HK-2 (cell line): Measurements from ENCODE around the gene GTPBP10.

ENCODE experiments used
- DNase-seq: peaks from one replicate; pipeline ENCODE4 v3.0.0-alpha.2; 2018; ENCODE audit not compliant: unreplicated experiment

The GTPBP10 gene

DNA sequence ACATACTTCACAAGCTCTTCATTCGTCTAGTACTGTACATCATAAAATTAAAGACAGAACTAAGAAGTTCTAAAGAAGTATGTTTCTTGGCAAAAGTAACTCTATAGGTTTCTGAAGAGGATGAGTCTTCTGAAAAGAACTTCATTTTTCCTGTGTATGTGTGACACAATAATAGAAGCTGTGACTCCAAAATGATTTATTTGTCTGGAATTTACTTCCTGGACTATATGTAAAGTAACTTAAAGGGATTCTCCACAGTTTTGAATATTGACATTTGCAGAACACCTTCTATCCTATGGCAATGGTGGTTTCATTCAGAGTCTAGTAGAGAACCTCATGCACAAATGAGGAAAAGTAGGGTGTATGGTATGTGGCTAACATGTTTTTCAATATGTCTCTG, 36.9 kb downstream of the GTPBP10 start:
- no peak for DNase-seq

DNA sequence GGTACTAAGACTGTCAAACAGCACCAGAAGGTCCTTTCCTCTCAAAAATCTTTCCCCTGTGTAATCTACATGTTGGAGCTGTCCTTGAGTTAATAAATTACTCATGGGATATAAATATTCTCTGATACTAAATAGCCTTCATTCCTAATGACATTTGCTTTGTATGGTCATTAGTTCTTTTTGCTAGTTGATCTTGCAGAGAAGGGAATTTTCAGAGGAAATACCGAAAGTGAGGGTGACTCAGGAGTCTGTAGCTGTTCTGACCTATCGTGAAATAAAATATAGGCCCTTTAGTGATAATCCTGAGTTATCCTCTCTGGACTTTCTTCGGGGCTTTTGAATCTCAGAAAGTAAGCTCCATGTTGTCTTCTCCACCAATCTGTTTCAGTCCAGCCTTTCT, 37.3 kb downstream of the GTPBP10 start:
- no peak for DNase-seq

DNA sequence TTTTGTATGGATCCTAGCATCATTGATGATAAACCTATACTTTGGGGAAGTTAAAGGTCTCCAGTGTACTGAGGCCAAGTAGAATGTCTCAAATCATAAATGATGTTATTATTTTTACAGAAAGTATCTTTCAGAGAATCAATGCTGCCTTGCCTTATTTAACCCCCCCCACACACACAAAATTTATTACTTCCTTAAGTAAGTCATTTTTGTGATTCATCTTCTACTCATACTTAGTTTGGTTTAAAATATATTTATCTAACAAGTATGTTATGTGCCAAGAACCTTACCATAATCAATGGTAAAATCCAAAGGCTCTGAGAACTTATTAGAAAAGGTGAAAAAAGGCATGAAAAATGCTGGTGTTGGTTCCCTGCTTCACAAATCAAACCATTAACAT, 37.9 kb downstream of the GTPBP10 start:
- no peak for DNase-seq

DNA sequence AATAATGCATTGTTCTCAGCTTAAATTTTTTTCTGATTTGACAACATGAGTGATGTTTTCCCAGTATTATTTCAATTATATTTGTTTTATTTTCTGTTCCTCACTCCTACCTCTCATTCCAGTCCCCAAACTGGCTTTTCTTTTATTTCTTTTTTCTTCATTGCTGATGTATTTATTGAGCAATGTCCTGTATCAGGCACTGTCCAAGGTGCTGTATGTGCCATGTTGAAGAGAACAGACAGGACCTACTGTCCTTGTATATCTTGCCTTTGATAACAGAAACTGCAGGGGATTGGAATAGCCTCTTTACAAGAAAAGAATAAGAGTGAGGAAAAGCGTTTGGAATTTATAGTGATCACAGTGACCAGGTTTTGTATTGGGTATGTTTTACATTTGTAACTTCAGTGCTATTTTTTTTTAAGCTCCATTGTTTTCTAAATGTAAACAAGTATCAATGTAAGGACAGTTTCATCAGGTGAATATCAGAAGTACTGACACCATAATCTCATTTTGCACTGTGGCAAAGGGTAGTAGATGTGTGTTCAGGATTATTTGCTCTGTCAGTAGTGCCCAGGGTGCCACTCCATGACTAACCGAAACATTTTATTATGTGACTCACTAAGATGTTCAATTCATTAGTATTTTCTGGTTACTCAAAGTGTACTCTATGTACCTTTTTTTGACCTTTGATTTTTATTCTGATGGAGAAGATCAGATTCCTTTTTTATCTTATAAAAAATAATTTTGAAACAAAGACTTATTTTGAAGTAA, 41.1 kb downstream of the GTPBP10 start:
- no peak for DNase-seq

DNA sequence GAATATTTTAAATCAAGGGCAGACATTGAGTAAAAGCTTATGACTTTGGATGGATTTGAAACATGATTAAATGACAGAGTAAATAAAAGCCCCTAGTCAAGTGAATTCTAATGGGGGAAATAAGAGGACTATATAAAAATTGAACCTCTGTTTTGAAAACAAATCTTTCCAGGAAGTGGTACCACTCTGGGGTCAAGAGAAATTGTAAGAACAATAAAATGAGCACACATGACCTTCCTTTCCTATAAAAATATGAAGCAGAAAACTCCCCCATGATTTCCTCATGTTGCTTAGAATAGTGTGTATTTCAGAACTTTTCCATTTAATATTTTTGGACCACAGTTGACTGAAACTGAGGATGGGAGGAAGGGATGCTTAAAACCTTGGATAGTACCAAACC, 44.4 kb downstream of the GTPBP10 start:
- DNase-seq = no peak

DNA sequence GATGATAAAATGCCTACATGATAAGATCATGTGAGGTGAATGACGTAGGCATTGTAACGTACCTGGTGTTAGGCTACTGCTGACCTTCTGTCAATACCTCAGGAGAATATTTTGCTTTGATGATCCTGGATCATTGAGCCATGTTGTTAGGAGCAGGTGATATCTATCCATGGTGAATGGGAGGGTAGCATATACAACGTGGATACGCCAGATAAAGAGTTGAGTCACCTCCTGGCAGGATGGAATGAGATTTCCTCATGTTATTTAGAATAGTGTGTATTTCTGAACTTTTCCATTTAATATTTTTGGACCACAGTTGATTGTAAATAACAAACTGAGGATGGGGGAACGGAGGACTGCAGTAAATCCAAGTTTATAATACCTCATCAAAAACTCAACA, 45.0 kb downstream of the GTPBP10 start:
- DNase-seq = no peak

DNA sequence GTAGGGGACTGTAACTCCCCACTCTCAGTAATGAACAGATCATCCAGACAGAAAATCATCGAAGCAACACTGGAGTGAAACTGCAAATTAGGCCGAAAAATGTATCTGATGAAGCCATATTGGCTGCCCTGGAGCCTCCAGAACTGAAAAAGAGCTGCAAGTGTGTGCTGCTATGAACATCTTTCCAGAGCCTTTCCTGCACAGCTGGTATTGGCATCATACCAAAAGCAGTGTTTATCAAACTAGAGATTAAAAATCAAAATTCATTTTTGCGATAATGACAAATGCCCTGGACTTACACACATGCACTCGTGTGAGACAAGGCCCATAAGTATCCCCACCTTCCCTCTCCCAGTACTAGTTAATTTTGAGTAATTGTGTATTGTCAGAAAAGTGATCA, 49.9 kb downstream of the GTPBP10 start:
- DNase-seq = no peak

DNA sequence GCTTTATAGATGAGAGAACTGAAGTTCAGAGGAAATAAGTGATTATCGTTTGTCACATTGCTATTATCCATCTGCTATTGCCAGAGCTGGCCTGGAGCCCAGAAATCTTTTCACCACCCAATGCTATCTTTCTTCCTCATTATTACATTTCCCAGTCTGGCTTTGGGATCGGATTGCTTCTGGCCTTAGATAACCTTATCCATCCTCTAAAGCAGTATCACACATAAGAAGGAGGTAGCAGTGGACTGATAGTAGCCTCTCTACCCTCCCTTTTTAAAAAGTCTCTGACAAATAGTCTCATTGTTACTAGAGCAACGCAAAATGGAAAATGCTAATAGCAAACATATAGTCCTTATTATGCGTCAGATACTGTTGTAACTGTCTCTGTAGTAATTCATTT, 55.5 kb downstream of the GTPBP10 start:
- DNase-seq = no peak

DNA sequence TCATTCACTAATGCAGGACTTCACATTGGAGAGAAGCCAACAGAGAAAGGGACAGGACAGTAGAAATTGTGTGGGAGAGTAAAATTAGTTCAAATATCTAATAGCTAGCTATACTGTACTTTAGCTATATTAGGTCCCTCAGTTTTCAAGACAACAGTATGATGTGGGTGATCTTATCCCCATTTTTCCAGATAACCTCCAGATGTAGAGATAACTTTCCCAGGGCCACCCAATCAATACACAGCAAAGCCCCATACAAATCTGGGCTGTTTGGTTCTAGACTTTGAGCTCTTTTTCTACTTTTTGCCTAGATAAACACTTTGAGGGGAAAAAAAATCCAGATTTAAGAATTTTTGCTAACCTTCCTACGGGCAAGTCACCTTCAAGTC, 56.3 kb downstream of the GTPBP10 start:
- no peak for DNase-seq

DNA sequence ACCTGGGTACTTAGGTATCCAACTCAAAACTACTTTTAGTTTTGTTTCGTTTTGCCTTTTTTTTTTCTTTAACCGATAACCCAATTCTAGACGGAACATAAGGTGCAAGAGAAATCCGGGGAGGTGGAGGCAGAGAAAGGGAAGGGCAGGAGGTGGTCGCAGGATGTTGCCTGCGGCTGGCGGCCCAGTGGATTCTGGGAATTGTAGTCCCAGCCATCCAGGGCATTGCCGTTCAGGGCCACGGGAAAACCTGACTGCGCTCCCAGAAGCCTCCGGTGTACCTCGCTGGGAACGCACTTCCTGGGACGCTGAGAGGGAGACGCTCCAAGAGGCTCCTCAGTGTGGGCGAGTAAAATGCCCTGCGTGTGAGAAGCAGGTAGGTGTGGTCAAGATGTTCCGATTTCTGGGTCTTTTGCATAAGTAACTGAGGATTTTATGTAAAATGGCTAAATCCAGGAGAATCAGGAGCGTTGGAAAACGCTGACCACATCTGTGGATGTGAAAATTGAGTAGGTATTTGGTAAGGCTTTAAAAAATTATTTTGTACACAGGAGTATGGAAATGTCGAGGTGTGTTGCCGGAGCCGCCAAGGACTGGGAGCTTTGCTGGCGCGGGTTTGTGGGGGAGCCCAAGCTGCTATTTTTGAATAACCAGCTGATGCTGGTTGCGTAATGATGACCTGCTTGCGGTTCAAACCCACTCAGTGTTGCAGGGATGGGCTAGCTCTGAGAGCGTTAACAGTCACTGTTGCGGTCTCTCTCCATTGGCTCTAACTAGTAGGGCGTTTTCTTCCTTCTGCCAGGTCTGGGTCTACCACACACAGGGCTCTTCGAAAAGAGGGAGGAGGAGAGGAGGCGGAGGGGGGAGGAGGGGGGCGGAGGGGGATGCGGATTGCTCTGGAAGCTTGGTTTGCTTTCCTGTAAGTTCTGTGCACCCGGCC, 56.9 kb downstream of the GTPBP10 start, which contains the start of gene CLDN12:
Gene CLDN12 (plus strand): TSS at position 288 of the 940 bp plus-strand sequence. CDS start 9,216 bp downstream, outside the sequence.
- DNase-seq = peak; percentile 89

DNA sequence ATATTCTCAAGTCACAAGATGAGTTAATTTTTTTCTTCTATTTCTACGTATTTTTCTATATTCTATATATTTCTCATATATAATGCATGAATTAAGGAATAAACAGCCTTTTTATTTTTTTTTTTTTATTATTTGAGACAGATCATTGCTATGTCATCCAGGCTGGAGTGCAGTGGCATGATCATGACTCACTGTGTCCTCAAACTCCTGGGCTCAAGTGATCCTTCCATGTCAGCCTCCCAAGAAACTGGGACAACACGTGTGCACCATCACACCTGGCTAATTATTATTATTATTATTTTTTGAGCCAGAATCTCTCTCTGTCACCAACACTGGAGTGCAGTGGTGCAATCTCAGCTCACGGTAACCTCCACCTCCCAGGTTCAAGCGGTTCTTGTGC, 58.3 kb downstream of the GTPBP10 start:
- no peak for DNase-seq

DNA sequence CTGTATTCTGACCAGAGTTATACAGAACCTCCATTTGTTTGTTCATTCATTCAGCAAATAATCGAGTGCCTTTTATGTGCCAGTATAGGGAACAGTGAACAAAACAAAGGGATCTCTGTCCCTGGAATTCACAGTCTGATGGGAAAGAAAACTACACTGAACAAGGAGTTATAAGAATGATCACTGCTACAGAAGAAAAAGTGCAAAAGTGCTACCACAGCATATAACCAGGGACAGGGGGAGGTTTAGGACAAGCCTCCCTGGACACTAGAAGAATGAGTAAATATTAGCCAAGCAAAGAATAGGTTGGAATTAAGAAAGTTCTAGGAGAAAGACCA, 60.9 kb downstream of the GTPBP10 start:
- no peak for DNase-seq

DNA sequence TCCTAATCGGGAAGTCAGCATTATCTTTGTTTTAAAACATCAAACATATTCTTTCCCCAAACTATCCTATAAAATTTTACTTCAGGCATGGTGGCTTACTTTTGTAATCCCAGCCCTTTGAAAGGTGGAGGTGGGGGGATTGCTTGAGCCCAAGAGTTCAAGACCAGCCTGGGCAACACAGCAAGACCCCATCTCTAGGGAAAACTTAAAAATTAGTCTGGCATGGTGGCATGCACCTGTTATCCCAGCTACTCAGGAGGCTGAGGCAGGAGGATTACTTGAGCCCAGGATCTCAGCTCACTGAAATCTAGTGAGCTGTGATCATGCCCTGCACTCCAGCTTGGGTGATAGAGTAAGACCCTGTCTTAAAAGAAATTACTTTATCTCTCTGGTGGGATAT, 61.6 kb downstream of the GTPBP10 start:
- DNase-seq = no peak

DNA sequence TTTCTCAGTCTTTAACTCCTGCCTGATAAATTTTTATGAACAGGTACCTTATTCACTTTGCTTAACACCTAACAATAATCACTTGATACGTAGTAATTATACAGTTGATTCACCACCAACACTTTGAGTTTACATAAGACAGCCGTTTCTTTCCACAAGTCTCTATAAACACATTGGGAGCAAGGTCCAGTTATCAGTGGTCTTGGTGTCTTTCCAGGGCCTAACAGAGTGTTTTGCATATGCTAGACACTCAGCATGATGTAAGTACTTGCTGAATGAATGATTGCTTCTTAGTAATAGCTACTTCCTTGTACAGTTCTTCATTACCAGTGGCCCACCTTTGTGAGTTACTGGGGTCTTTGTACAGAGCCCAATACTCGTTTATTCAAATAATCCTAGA, 63.2 kb downstream of the GTPBP10 start:
- no peak for DNase-seq

DNA sequence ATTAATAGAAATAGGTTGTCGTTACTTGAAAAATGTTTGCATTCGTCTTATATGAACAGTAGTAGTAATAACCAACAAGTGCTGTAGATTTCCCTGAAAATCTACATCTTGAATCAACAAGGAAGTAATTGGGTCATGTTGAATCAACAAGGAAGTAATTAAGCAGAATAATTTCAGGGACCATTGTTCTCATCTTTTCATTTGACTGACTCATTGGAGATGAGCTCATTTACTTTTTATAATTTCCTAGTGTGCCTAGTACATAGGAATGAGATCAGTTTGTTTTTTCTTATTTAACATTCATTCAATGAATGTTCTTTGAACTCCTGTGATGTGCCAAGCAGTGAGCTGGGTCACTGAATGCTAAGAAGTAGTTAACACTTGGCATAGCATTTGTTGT, 65.0 kb downstream of the GTPBP10 start:
- DNase-seq = no peak

DNA sequence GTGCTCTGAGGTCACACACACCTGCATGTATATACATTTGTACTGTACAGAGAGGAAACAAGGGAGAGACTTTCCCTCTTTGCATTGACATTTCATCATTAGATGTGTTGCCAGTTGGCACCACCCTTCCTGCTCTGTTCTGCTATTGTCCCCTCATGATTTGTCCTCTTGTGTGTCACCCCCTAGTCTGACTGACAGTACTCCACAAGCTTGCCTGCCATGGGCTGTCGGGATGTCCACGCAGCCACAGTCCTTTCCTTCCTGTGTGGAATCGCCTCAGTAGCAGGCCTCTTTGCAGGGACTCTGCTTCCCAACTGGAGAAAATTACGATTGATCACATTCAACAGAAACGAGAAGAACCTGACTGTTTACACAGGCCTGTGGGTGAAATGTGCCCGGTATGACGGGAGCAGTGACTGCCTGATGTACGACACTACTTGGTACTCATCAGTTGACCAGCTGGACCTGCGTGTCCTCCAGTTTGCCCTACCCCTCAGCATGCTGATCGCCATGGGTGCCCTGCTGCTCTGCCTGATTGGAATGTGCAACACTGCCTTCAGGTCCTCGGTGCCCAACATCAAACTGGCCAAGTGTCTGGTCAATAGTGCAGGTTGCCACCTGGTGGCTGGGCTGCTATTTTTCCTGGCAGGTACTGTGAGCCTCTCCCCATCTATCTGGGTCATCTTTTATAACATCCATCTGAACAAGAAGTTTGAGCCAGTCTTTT, 66.1 kb downstream of the GTPBP10 start:
- DNase-seq = peak; percentile 18

DNA sequence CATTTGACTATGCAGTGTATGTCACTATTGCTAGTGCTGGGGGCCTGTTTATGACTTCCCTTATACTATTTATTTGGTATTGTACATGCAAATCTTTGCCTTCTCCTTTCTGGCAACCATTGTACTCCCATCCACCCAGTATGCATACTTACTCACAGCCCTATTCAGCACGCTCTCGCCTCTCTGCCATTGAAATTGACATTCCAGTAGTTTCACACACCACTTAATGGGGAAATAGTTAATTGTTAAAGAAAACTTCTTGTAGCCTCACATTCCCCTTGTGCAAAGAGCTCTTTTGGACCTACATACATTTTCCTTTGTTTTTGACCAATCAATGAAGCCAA, 66.6 kb downstream of the GTPBP10 start:
- no peak for DNase-seq

DNA sequence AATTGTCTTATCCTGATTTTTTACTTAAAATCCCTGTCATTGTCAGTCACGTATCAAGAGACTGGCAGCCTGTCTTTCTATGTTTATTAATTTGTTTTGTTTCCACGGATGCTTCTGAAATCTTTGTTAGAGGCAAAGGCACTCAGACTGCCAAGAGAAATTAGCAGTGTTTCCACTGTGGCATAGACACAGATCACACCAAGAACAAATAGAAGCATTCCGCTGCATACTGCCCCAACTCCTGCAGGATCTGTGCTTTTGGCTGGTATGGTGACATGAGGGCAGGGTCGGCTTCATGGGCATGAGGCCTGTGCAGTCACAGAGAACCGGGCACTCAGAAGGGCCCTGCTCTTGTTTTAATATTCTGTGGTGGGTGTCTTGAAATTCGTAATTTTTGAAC, 75.1 kb downstream of the GTPBP10 start:
- no peak for DNase-seq

DNA sequence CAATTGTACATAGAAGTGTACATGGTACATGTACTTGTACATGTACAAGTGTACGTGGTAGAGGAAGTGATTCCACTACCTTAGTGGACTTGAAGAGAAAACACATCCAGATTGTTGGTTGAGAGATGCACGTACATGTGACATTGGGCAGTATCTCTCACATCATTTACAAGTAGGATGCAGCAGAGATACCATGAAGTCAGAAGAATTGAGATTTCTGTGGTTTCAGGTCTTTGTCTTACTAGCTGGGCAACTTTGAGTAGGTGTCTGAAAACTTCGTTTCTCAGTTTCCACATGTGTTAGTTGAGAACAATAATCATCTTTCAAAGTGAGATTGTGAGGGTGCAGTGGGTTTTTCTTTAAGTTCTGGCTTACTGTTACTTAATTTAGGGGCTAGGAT, 78.2 kb downstream of the GTPBP10 start:
- no peak for DNase-seq

DNA sequence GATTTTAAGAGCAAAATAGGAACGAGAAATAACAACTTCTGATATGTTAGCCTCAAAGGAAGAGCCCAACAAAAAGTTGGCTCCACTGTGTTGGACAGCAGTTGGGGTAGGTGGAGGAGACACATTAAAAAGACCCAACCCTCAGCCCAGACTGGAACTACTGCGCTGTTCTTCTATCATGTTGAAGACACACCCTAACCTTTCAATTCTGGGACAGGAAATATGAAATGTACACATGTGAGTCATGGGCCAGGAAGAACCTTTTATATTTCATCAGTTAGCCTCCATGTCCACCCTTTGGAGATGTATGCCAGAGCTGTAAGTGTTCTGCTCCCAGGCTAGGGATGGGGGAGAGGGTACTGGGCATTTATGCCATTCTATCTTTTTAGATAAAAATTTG, 78.9 kb downstream of the GTPBP10 start:
- DNase-seq = no peak

DNA sequence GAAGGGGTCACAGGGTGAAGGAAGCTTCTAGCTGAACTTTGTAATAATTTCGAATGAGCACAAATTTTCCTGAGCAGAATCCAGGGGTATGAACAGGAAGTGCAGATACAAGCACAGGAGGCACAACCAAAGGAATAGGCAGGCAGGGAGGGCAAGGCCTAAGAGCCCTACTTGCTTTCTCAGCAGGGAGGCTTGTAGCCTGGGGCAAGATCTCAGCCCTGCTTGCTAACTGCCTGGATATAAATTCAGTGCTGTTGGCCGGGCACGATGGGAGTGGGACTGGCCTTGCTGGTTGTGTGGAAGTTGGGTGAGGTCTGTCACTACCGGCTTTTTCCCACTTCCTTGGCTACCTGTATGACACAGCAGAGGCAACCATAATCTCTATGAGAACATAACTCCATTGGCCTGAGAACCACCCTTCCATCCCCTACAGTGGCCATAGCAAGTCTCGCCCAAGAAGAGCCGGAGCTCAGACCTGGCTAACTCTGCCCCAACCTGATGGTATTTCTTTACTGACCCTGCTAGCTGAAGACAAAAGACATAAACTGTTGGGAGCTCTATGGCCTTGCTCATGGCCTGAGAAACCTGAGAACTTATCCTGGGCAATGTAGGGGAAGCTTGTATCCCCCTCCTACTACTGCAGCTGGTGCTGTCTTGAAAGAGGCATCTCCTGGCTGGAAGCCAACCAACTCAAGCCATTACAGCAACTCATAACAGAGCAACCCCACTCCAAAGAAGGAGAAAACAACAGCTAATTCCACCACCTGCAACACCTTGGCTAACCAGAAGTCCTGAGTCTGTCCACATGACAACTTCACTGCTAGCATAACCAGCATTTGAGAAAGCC, 84.3 kb downstream of the GTPBP10 start:
- DNase-seq = no peak

DNA sequence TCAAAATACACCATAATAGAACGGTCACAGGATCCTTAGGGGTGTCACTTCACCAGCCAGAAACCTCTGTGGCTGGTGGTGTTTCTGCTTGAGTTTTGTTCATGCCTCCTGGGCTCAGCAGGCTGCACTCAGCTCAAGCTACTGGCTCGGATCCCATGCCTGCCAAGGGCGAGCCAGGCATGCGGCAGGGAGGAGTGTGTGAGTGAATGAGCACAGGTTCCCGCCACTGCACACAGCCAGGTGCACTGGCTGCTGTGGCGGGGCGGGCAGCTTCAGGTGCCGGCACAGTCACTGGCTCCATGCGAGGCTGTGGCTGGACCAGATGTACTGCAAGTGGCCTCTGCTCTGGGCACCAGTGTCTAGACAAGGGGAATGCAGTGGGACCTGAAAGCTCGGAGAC, 86.2 kb downstream of the GTPBP10 start:
- DNase-seq = no peak
